Measurements from ENCODE around the gene OR5J2. TPM values are rescaled to one million over a fixed set of nuclear protein-coding genes. Genes with fewer than 3 reads are reported as not detected.

The OR5J2 gene
- total and polyA plus RNA-seq, 2 of the 13 experiments (the other 11 are each of a cell fraction or from before 2014, with no cell fraction given): not detected

GRCh38 chr11:56196705-56197104, 20.3 kb downstream of the OR5J2 start:
- H3K4me2 ChIP-seq (ENCODE audit: low read depth, low read length): no peak overlapping the region
- 0% methylated on average over 3 of the region's 3 CpGs for WGBS (ENCODE audit: low lambda C conversion rate)
- no TSS peak for BruUV-seq (replicated peaks)
- H3K4me1 ChIP-seq (ENCODE audit: insufficient read depth, low read length): no peaks in the 10 kb centered on the region
- TF ChIP-seq ZMYM4 (CRISPR knock-in tag; IDR thresholded peaks at IDR 0.05): no peak
- TF ChIP-seq MAFK (conservative IDR thresholded peaks at IDR 0.05 in 1 of 2, IDR thresholded peaks at IDR 0.05 in 1 of 2; ENCODE audit: low read length in 2 of 2): peak in 1 of 2 experiments; percentile 54; a peak in 1 of 4 replicates
- no peak for TF ChIP-seq CENPT (CRISPR knock-in tag; IDR thresholded peaks at IDR 0.05; ENCODE audit: low read depth)
- no peak for TF ChIP-seq HNF1B (CRISPR knock-in tag; IDR thresholded peaks at IDR 0.05)
- no peak for TF ChIP-seq ZNF546 (CRISPR knock-in tag; conservative IDR thresholded peaks at IDR 0.05)
- no peak for TF ChIP-seq MEIS2 (CRISPR knock-in tag; IDR thresholded peaks at IDR 0.05)
- TF ChIP-seq PATZ1 (CRISPR knock-in tag; IDR thresholded peaks at IDR 0.05): no peak
- no peak for TF ChIP-seq ZNF567 (CRISPR knock-in tag; IDR thresholded peaks at IDR 0.05; ENCODE audit: borderline replicate concordance)
- no peak for TF ChIP-seq ZNF17 (CRISPR knock-in tag; IDR thresholded peaks at IDR 0.05)
- TF ChIP-seq NR1H2 (CRISPR knock-in tag; IDR thresholded peaks at IDR 0.05; ENCODE audit: borderline replicate concordance, low read depth): no peak
- no peak for TF ChIP-seq ZNF33B (CRISPR knock-in tag; IDR thresholded peaks at IDR 0.05)
- TF ChIP-seq MAFF (IDR thresholded peaks at IDR 0.05; ENCODE audit: low read depth, low read length): peak; percentile 55; the same call in 1 of the 2 replicates
- TF ChIP-seq HINFP (CRISPR knock-in tag; IDR thresholded peaks at IDR 0.05; ENCODE audit: low read depth): no peak
- no peak for TF ChIP-seq ZNF746 (CRISPR knock-in tag; IDR thresholded peaks at IDR 0.05)
- no peak for TF ChIP-seq ATF4 (CRISPR knock-in tag; IDR thresholded peaks at IDR 0.05)
- H3K9me3 ChIP-seq (ENCODE audit: low read length): peaks cover 39% of the 10 kb centered on the region
- H3K27ac ChIP-seq (ENCODE audit: extremely low read length, insufficient read depth, low read length): no peak overlapping the region
- H3K79me2 ChIP-seq (ENCODE audit: insufficient read depth, low read length): no peaks in the 10 kb centered on the region
- in situ Hi-C loops (cut with HindIII; ENCODE audit: extremely low pct_ligation_motif_present, low pct_unique_long_range_greater_than_20kb) (no loop called here), intact Hi-C loops (cut with micrococcal nuclease; ENCODE audit: unreplicated experiment) (no loop called here)
- H3K4me3 ChIP-seq (replicated peaks in 1 of 3; ENCODE audit: insufficient read depth in 1 of 3, low read depth in 2 of 3, low read length in 3 of 3): no peak overlapping the region
- ChIA-PET CTCF (ENCODE audit: low intra/inter-chr PET ratio, low total read pairs) (no interaction called here), POLR2A (no interaction called here)
- FAIRE-seq (no peak), DNase-seq (ENCODE audit: low spot score) (no peak), ATAC-seq (no peak)
- H2AFZ ChIP-seq (ENCODE audit: low read length): no peak overlapping the region
- no peaks in the 10 kb centered on the region for H3K27me3 ChIP-seq (ENCODE audit: control insufficient read depth in 1 of 2, insufficient read depth in 2 of 2, low read length in 2 of 2)
- no peak overlapping the region for H3K9ac ChIP-seq (ENCODE audit: insufficient read depth, low read depth, low read length)
- H4K20me1 ChIP-seq (ENCODE audit: insufficient read depth, low read length): no peaks in the 10 kb centered on the region
- no peaks in the 10 kb centered on the region for H3K36me3 ChIP-seq (replicated peaks in 1 of 2; ENCODE audit: control insufficient read depth in 1 of 2, insufficient read depth in 2 of 2, low read length in 2 of 2)

All from HepG2 (cell line).